Psoas muscle (tissue), 8 donors: ENCODE measurements around the gene TRAPPC2. TPM values are rescaled to one million over a fixed set of nuclear protein-coding genes. Genes with fewer than 3 reads are reported as not detected.
"Not testable (repeated sequence)": the region's sequence is repeated elsewhere in the genome, so short reads cannot be mapped to it uniquely, and the experiment has no call there.

Source experiments
- ATAC-seq, 4 donors: fragments of 200-7000 bp; cut with Tn5 transposase; one replicate each; pipeline ENCODE4 v1.9.1; 2020; ENCODE audit warnings: moderate library complexity in 3 of 4, mild to moderate bottlenecking in 2 of 4
- DNase-seq, 2 donors: peaks; one replicate each; pipeline ENCODE4 v3.0.0-alpha.2; 2020
- H3K27ac ChIP-seq: fragments of 200-600 bp; one replicate; pipeline ENCODE4 v1.8.0; 2022
- H3K27me3 ChIP-seq, 3 donors: fragments of 200-600 bp in 1 of 3; one replicate each; pipeline versions ENCODE4 v1.6.1 to v1.8.0; 2013 to 2022; ENCODE audit warnings: low read length in 2 of 3, mild to moderate bottlenecking in 2 of 3, moderate library complexity in 1 of 3; ENCODE audit not compliant: insufficient read depth in 3 of 3
- H3K36me3 ChIP-seq, 2 donors: fragments of 200-600 bp in 1 of 2; one replicate each; pipeline versions ENCODE4 v1.6.1 to v1.8.0; 2013 to 2022; ENCODE audit warnings: low read depth in 1 of 2, mild to moderate bottlenecking in 1 of 2, moderate library complexity in 1 of 2; ENCODE audit not compliant: insufficient read depth in 1 of 2
- H3K4me1 ChIP-seq: fragments of 200-600 bp; one replicate; pipeline ENCODE4 v1.8.0; 2022
- H3K4me3 ChIP-seq: fragments of 200-600 bp; one replicate; pipeline ENCODE4 v1.8.0; 2022; ENCODE audit warnings: mild to moderate bottlenecking
- H3K9me3 ChIP-seq: fragments of 200-600 bp; one replicate; pipeline ENCODE4 v1.8.0; 2022
- CTCF ChIP-seq: fragments of 200-600 bp; IDR thresholded peaks from one replicate; pipeline ENCODE4 v1.8.0; 2022; ENCODE audit warnings: antibody characterized with exemption
- WGBS, 3 donors: extraction: QIAGEN DNeasy Blood & Tissue Kit; methylation state at CpG; one replicate each; pipeline versions ENCODE4 v1.1.6 to v1.1.7; 2013; 5-methylcytosine and 5-hydroxymethylcytosine counted together
- intact Hi-C, 2 donors: fragments of 100-400 bp; cut with DNase I; formaldehyde crosslinking; loops; one replicate each; pipeline versions ENCODE4 v1.11.0 to v1.14.2; 2022
- polyA plus RNA-seq, 3 donors: library from polyadenylated mRNA; stranded (reverse); fragments of 200-250 nt; gene quantifications; one replicate each; pipeline ENCODE4 v1.2.3, GENCODE V29; 2013
- total RNA-seq, 4 donors: library from RNA; stranded (reverse); fragmentation: NEBNext Ultra II Directional in 2 of 4; extraction: Animal tissue kit (Norgen Biotek cat#: 25700) in 2 of 4; gene quantifications; one replicate each; pipeline versions ENCODE4 v1.2.1 to v1.2.4, GENCODE V29; 2021 to 2023
- donor health status: healthy with polysubstance abuse.
- donor health status: DM: no; HTN: no; CAD: no; lungs with moderate emphysema.
- donor health status: Bipolar disorder and iron deficiency.
- donor health status: healthy.
- donor health status: DM: yes; HTN: yes; CAD: no.
- donor health status: DM: no; HTN: no; CAD: no.
- donor health status: DM: no; HTN: no; CAD: no.
- donor health status: DM: yes; HTN: yes; CAD: no.

Gene TRAPPC2
- total and polyA plus RNA-seq, 7 donors: 2.1 to 6.3 (median 4.0) TPM

GRCh38 chrX:13685126-13685763 lies 49.2 kb downstream of the TRAPPC2 start:
- Histone ChIP-seq H3K27ac (no peak overlapping the region), H3K27me3 (peaks cover 0 to 5% (median 0%) of the 10 kb centered on the region in 3 donors), H3K9me3 (no peaks in the 10 kb centered on the region), H3K4me3 (no peak overlapping the region), H3K4me1 (no peaks in the 10 kb centered on the region), H3K36me3 (no peaks in the 10 kb centered on the region)
- 48 to 82% (median 59%) methylated on average over 3 of the region's 3 CpGs for WGBS, 3 donors
- DNase-seq (no peak), ATAC-seq (no peak)
- intact Hi-C loops: loop anchor here in 1 of 2 donors (5.0 kb wide), 1 partner anchor 47 kb away; the partner anchor contains the start of genes OFD1 and TRAPPC2
- no peak for TF ChIP-seq CTCF

GRCh38 chrX:13684361-13684760 lies 50.1 kb downstream of the TRAPPC2 start:
- H3K9me3 ChIP-seq: no peaks in the 10 kb centered on the region
- ATAC-seq (no peak), DNase-seq (no peak)
- WGBS, 3 donors: 68 to 95% (median 94%) methylated on average over 4 of the region's 4 CpGs
- H3K36me3 ChIP-seq: no peaks in the 10 kb centered on the region
- H3K4me1 ChIP-seq: no peaks in the 10 kb centered on the region
- intact Hi-C loops: no loop called here
- no peak overlapping the region for H3K27ac ChIP-seq
- H3K4me3 ChIP-seq: no peak overlapping the region
- peaks cover 0 to 3% (median 0%) of the 10 kb centered on the region in 3 donors for H3K27me3 ChIP-seq
- no peak for TF ChIP-seq CTCF

GRCh38 chrX:13681595-13681994 lies 52.8 kb downstream of the TRAPPC2 start:
- peaks cover 0 to 3% (median 0%) of the 10 kb centered on the region in 3 donors for H3K27me3 ChIP-seq
- DNase-seq: no peak
- intact Hi-C loops: no loop called here
- 75 to 93% (median 88%) methylated on average over 6 to 7 of the region's 7 CpGs for WGBS, 3 donors
- H3K9me3 ChIP-seq: no peaks in the 10 kb centered on the region
- no peak for TF ChIP-seq CTCF
- H3K27ac ChIP-seq: no peak overlapping the region
- ATAC-seq: no peak
- H3K4me1 ChIP-seq: no peaks in the 10 kb centered on the region
- no peak overlapping the region for H3K4me3 ChIP-seq
- no peaks in the 10 kb centered on the region for H3K36me3 ChIP-seq

- DNase-seq, H3K36me3 ChIP-seq, H3K4me3 ChIP-seq, H3K9me3 ChIP-seq, ATAC-seq, intact Hi-C loops, H3K27ac ChIP-seq, H3K4me1 ChIP-seq, H3K27me3 ChIP-seq: not testable (repeated sequence)
- WGBS, 3 donors: 90 to 100% (median 95%) methylated on average over 3 to 4 of the region's 4 CpGs
Observed at GRCh38 chrX:13679700-13680099, 54.7 kb downstream of the TRAPPC2 start.

GRCh38 chrX:13676885-13677284 lies 57.5 kb downstream of the TRAPPC2 start:
- no peak for TF ChIP-seq CTCF
- Histone ChIP-seq H3K9me3 (no peaks in the 10 kb centered on the region), H3K36me3 (no peaks in the 10 kb centered on the region), H3K4me1 (no peaks in the 10 kb centered on the region), H3K4me3 (no peak overlapping the region), H3K27ac (no peak overlapping the region), H3K27me3 (no peaks in the 10 kb centered on the region)
- no peak for ATAC-seq
- no peak for DNase-seq
- intact Hi-C loops: no loop called here
